Esophagus muscularis mucosa (tissue), 4 donors: ENCODE results near the gene LTBP1. TPM values are rescaled to one million over a fixed set of nuclear protein-coding genes. Genes with fewer than 3 reads are reported as not detected.

ENCODE experiments used
- DNase-seq: peaks from one replicate; pipeline ENCODE4 v3.0.0-alpha.2; 2017; ENCODE audit errors: extremely low spot score
- H3K27ac ChIP-seq, 4 donors: fragments of 200-600 bp; sonication (generic); replicated peaks in 1 of 4; 1 replicate in 3 of 4; 2 replicates in 1 of 4; pipeline ENCODE4 v1.5.1; 2016 to 2019; ENCODE audit warnings: mild to moderate bottlenecking in 1 of 4
- H3K27me3 ChIP-seq, 4 donors: fragments of 200-600 bp; sonication (generic); one replicate each; pipeline versions ENCODE4 v1.5.1 to v1.6.0; 2016 to 2019
- H3K36me3 ChIP-seq, 4 donors: fragments of 200-600 bp; sonication (generic); one replicate each; pipeline ENCODE4 v1.5.1; 2016 to 2019
- H3K4me1 ChIP-seq, 4 donors: fragments of 200-600 bp; sonication (generic); one replicate each; pipeline ENCODE4 v1.5.1; 2016 to 2019
- H3K4me3 ChIP-seq, 4 donors: fragments of 200-600 bp; sonication (generic); 1 replicate in 2 of 4; 2 replicates in 2 of 4; pipeline ENCODE4 v1.5.1; 2016 to 2019; ENCODE audit warnings: mild to moderate bottlenecking in 4 of 4, moderate library complexity in 1 of 4
- H3K9me3 ChIP-seq, 4 donors: fragments of 200-600 bp; sonication (generic); 1 replicate in 3 of 4; 2 replicates in 1 of 4; pipeline ENCODE4 v1.5.1; 2016 to 2019
- CTCF ChIP-seq, 3 experiments: fragments of 200-600 bp in 2 of 3; fragments of 450-650 bp in 1 of 3; sonication (generic) in 2 of 3; IDR thresholded peaks; one replicate each; pipeline ENCODE4 v1.5.1; 2017 to 2019; ENCODE audit warnings: antibody characterized with exemption in 3 of 3, mild to moderate bottlenecking in 2 of 3, moderate library complexity in 1 of 3
- EP300 ChIP-seq: sonication (generic); formaldehyde crosslinking; IDR thresholded peaks from one replicate; pipeline ENCODE4 v1.6.1; 2017; ENCODE audit warnings: antibody characterized with exemption
- POLR2A ChIP-seq: fragments of 450-650 bp; IDR thresholded peaks from one replicate; pipeline ENCODE4 v1.6.1; 2017; ENCODE audit warnings: antibody characterized with exemption, moderate library complexity, mild to moderate bottlenecking, low read depth
- POLR2AphosphoS5 ChIP-seq, 2 donors: sonication (generic); formaldehyde crosslinking; IDR thresholded peaks; one replicate each; pipeline ENCODE4 v1.6.1; 2017; ENCODE audit warnings: antibody characterized with exemption in 2 of 2
- WGBS: methylation state at CpG from one replicate; pipeline ENCODE4 v1.1.5; 2018; 5-methylcytosine and 5-hydroxymethylcytosine counted together
- intact Hi-C: fragments of 100-400 bp; cut with DNase I; formaldehyde crosslinking; loops from one replicate; pipeline ENCODE4 v1.15.1; 2023
- total RNA-seq, 4 donors: library from RNA; depleted of rRNA; stranded (reverse); fragments of >200 nt; gene quantifications; one replicate each; pipeline versions ENCODE4 v1.1.0 to v1.2.1, GENCODE V29; 2016

LTBP1 gene
- total RNA-seq, 4 donors from 2014 or later = 254 to 465 (median 368) TPM

- WGBS = 41% methylated on average over 3 of the region's 3 CpGs
- Histone ChIP-seq H3K27me3 (no peaks in the 10 kb centered on the region), H3K9me3 (no peaks in the 10 kb centered on the region), H3K4me3 (no peak overlapping the region), H3K36me3 (no peaks in the 10 kb centered on the region), H3K27ac (no peak overlapping the region), H3K4me1 (peaks cover 0 to 15% (median 7%) of the 10 kb centered on the region in 4 donors)
- intact Hi-C loops = no loop called here
- TF ChIP-seq POLR2AphosphoS5 (IDR thresholded peaks at IDR 0.05) (no peak), POLR2A (no peak), CTCF (IDR thresholded peaks at IDR 0.05) (no peak), EP300 (no peak)
- DNase-seq = no peak
These were observed 480.0 kb downstream of the LTBP1 start for GRCh38 chr2:33426666-33427231.

GRCh38 chr2:33430077-33430476 lies 483.3 kb downstream of the LTBP1 start:
- Histone ChIP-seq H3K36me3 (no peaks in the 10 kb centered on the region), H3K27me3 (no peaks in the 10 kb centered on the region), H3K4me1 (peaks cover 0 to 15% (median 11%) of the 10 kb centered on the region in 4 donors), H3K9me3 (no peaks in the 10 kb centered on the region), H3K27ac (no peak overlapping the region), H3K4me3 (no peak overlapping the region)
- intact Hi-C loops = loop anchor here (10.0 kb wide), 1 partner anchor 485 kb away; the partner anchor contains the start of gene LTBP1
- TF ChIP-seq POLR2AphosphoS5 (IDR thresholded peaks at IDR 0.05) (no peak), EP300 (no peak), POLR2A (no peak), CTCF (IDR thresholded peaks at IDR 0.05) (no peak)
- DNase-seq = no peak
- WGBS = 44% methylated on average over 3 of the region's 3 CpGs

GRCh38 chr2:33430856-33431255 lies 484.1 kb downstream of the LTBP1 start:
- H3K27ac ChIP-seq = no peak overlapping the region
- no peaks in the 10 kb centered on the region for H3K27me3 ChIP-seq
- 44% methylated on average over 1 of the region's 1 CpG for WGBS
- peaks cover 1 to 15% (median 11%) of the 10 kb centered on the region in 4 donors for H3K4me1 ChIP-seq
- TF ChIP-seq POLR2A (no peak), POLR2AphosphoS5 (IDR thresholded peaks at IDR 0.05) (no peak), CTCF (IDR thresholded peaks at IDR 0.05) (no peak), EP300 (no peak)
- intact Hi-C loops = loop anchor here (10.0 kb wide), 1 partner anchor 486 kb away; the partner anchor contains the start of gene LTBP1
- no peaks in the 10 kb centered on the region for H3K36me3 ChIP-seq
- no peak for DNase-seq
- no peaks in the 10 kb centered on the region for H3K9me3 ChIP-seq
- H3K4me3 ChIP-seq = no peak overlapping the region

GRCh38 chr2:33432871-33433270 lies 486.1 kb downstream of the LTBP1 start:
- H3K27me3 ChIP-seq = no peaks in the 10 kb centered on the region
- peak overlapping the region in 1 of 4 donors; percentile 42 for H3K27ac ChIP-seq
- TF ChIP-seq CTCF (IDR thresholded peaks at IDR 0.05) = no peak
- no peak for TF ChIP-seq EP300
- no peak for TF ChIP-seq POLR2A
- no peak for TF ChIP-seq POLR2AphosphoS5 (IDR thresholded peaks at IDR 0.05)
- WGBS = 83% methylated on average over 2 of the region's 2 CpGs
- DNase-seq = no peak
- intact Hi-C loops = loop anchor here (10.0 kb wide), 1 partner anchor 488 kb away; the partner anchor contains the start of gene LTBP1
- H3K4me3 ChIP-seq = no peak overlapping the region
- H3K4me1 ChIP-seq = peaks cover 10 to 35% (median 28%) of the 10 kb centered on the region in 4 donors
- no peaks in the 10 kb centered on the region for H3K36me3 ChIP-seq
- no peaks in the 10 kb centered on the region for H3K9me3 ChIP-seq
